IPS-18c (cell line): ENCODE results near the gene RELN.
"Not testable (repeated sequence)": the region's sequence is repeated elsewhere in the genome, so short reads cannot be mapped to it uniquely, and the experiment has no call there.

ENCODE experiments used
- H3K4me3 ChIP-seq: 2 replicates; pipeline ENCODE4 v1.7.0; 2013; ENCODE audit warnings: low read depth, mild to moderate bottlenecking, low read length, moderate library complexity; ENCODE audit not compliant: insufficient read depth
- H3K9me3 ChIP-seq: one replicate; pipeline ENCODE4 v1.6.1; 2013; ENCODE audit warnings: mild to moderate bottlenecking, low read length, moderate library complexity; ENCODE audit not compliant: control insufficient read depth, insufficient read depth

The RELN gene

GRCh38 chr7:103833401-103833800 is 156.1 kb downstream of the RELN start:
- H3K4me3 ChIP-seq, result no peak overlapping the region
- H3K9me3 ChIP-seq, result no peaks in the 10 kb centered on the region

GRCh38 chr7:103832438-103832837 is 157.0 kb downstream of the RELN start:
- no peaks in the 10 kb centered on the region for H3K9me3 ChIP-seq

GRCh38 chr7:103824251-103824650 is 165.2 kb downstream of the RELN start:
- Histone ChIP-seq H3K9me3 (no peaks in the 10 kb centered on the region), H3K4me3 (no peak overlapping the region)

More at GRCh38 chr7:103832438-103832837, 157.0 kb downstream of the RELN start:
- no peak overlapping the region for H3K4me3 ChIP-seq

- Histone ChIP-seq H3K4me3 (no peak overlapping the region), H3K9me3 (no peaks in the 10 kb centered on the region)
These were observed 166.4 kb downstream of the RELN start for GRCh38 chr7:103823084-103823483.

GRCh38 chr7:103821092-103821491 is 168.4 kb downstream of the RELN start:
- H3K4me3 ChIP-seq, result no peak overlapping the region
- H3K9me3 ChIP-seq, result no peaks in the 10 kb centered on the region

GRCh38 chr7:103815972-103816371 is 173.5 kb downstream of the RELN start:
- not testable (repeated sequence) for H3K9me3 ChIP-seq, H3K4me3 ChIP-seq

GRCh38 chr7:103813970-103814369 is 175.5 kb downstream of the RELN start:
- Histone ChIP-seq H3K9me3 (no peaks in the 10 kb centered on the region), H3K4me3 (no peak overlapping the region)

GRCh38 chr7:103811997-103812396 is 177.5 kb downstream of the RELN start:
- Histone ChIP-seq H3K4me3 (no peak overlapping the region), H3K9me3 (no peaks in the 10 kb centered on the region)

- Histone ChIP-seq H3K4me3 (no peak overlapping the region), H3K9me3 (no peaks in the 10 kb centered on the region)
These were observed 178.2 kb downstream of the RELN start for GRCh38 chr7:103811290-103811689.

- H3K4me3 ChIP-seq, result no peak overlapping the region
These were observed 179.2 kb downstream of the RELN start for GRCh38 chr7:103810112-103810744.

GRCh38 chr7:103809229-103809994 is 180.0 kb downstream of the RELN start:
- H3K4me3 ChIP-seq, result no peak overlapping the region
- H3K9me3 ChIP-seq, result no peaks in the 10 kb centered on the region

More at GRCh38 chr7:103810112-103810744, 179.2 kb downstream of the RELN start:
- H3K9me3 ChIP-seq, result no peaks in the 10 kb centered on the region

- no peak overlapping the region for H3K4me3 ChIP-seq
These were observed 184.1 kb downstream of the RELN start for GRCh38 chr7:103805346-103805745.

GRCh38 chr7:103803631-103804030 is 185.8 kb downstream of the RELN start:
- H3K9me3 ChIP-seq, result no peaks in the 10 kb centered on the region
- H3K4me3 ChIP-seq, result no peak overlapping the region

More at GRCh38 chr7:103805346-103805745, 184.1 kb downstream of the RELN start:
- H3K9me3 ChIP-seq, result no peaks in the 10 kb centered on the region

GRCh38 chr7:103799298-103799697 is 190.2 kb downstream of the RELN start:
- Histone ChIP-seq H3K4me3 (no peak overlapping the region), H3K9me3 (no peaks in the 10 kb centered on the region)

- H3K4me3 ChIP-seq, result no peak overlapping the region
These were observed 191.7 kb downstream of the RELN start for GRCh38 chr7:103797647-103798307.

GRCh38 chr7:103796327-103796962 is 193.0 kb downstream of the RELN start:
- no peak overlapping the region for H3K4me3 ChIP-seq
- H3K9me3 ChIP-seq, result no peaks in the 10 kb centered on the region

More at GRCh38 chr7:103797647-103798307, 191.7 kb downstream of the RELN start:
- H3K9me3 ChIP-seq, result no peaks in the 10 kb centered on the region

GRCh38 chr7:103795787-103796186 is 193.7 kb downstream of the RELN start:
- Histone ChIP-seq H3K4me3 (no peak overlapping the region), H3K9me3 (no peaks in the 10 kb centered on the region)
